K562 (cell line): ENCODE results near the gene SGPP1. TPM values are rescaled to one million over a fixed set of nuclear protein-coding genes. Genes with fewer than 3 reads are reported as not detected.

Source experiments
- HINFP ChIP-seq: fragments of 450-650 bp; conservative IDR thresholded peaks from 2 replicates; pipeline ENCODE4 v1.6.1; 2016; ENCODE audit warnings: missing genetic modification characterization, low read depth, mild to moderate bottlenecking, control low read depth, missing compliant biosample characterization
- NFIC ChIP-seq: fragments of 450-650 bp; IDR thresholded peaks from 2 replicates; pipeline ENCODE4 v1.6.1; 2017; ENCODE audit warnings: mild to moderate bottlenecking, inconsistent platforms
- RAD21 ChIP-seq, 2 experiments: fragments of 250-450 bp in 1 of 2; fragments of 450-650 bp in 1 of 2; sonication (Bioruptor Pico) in 1 of 2; formaldehyde crosslinking in 1 of 2; IDR thresholded peaks in 1 of 2; conservative IDR thresholded peaks in 1 of 2; 2 replicates each; pipeline versions ENCODE4 v1.4.0 to v1.8.0; 2020 to 2022; ENCODE audit warnings: mild to moderate bottlenecking in 2 of 2, moderate library complexity in 1 of 2
- RBFOX2 ChIP-seq: fragments of 200-400 bp; formaldehyde crosslinking; IDR thresholded peaks from 2 replicates; pipeline ENCODE4 v1.6.1; 2017; ENCODE audit warnings: low read depth, mild to moderate bottlenecking, low read length, moderate library complexity
- RBM25 ChIP-seq: fragments of 200-400 bp; formaldehyde crosslinking; IDR thresholded peaks from 2 replicates; pipeline ENCODE4 v1.6.1; 2018; ENCODE audit warnings: low read length, low read depth, moderate library complexity; ENCODE audit not compliant: severe bottlenecking
- RCOR1 ChIP-seq, 2 experiments: IDR thresholded peaks; 2 replicates each; pipeline ENCODE4 v1.6.1; 2012; ENCODE audit warnings: low read depth in 2 of 2, low read length in 2 of 2, borderline replicate concordance in 1 of 2, improper control_type of control experiment in 1 of 2
- RNF2 ChIP-seq: sonication (generic); IDR thresholded peaks from 2 replicates; pipeline ENCODE4 v1.6.1; 2016
- THRB ChIP-seq: fragments of 450-650 bp; formaldehyde crosslinking; conservative IDR thresholded peaks from 2 replicates; pipeline ENCODE4 v1.4.0; 2022; ENCODE audit warnings: mild to moderate bottlenecking, missing genetic modification characterization
- ZBTB43 ChIP-seq: sonication (generic); formaldehyde crosslinking; IDR thresholded peaks from 2 replicates; pipeline ENCODE4 v1.8.0; 2023; ENCODE audit warnings: mild to moderate bottlenecking, missing genetic modification reagents
- ZBTB5 ChIP-seq: fragments of 450-650 bp; IDR thresholded peaks from 2 replicates; pipeline ENCODE4 v1.6.1; 2017; ENCODE audit warnings: antibody characterized with exemption
- ZNF12 ChIP-seq: sonication (generic); formaldehyde crosslinking; IDR thresholded peaks from 2 replicates; pipeline ENCODE4 v1.4.0; 2020; ENCODE audit warnings: mild to moderate bottlenecking, missing genetic modification reagents
- ZNF280B ChIP-seq: fragments of 250-450 bp; sonication (Bioruptor Pico); IDR thresholded peaks from 2 replicates; pipeline ENCODE4 v1.5.1; 2021; ENCODE audit warnings: mild to moderate bottlenecking
- ZNF639 ChIP-seq, 2 experiments: fragments of 200-800 bp in 1 of 2; sonication (Bioruptor generic) in 1 of 2; sonication (generic) in 1 of 2; formaldehyde crosslinking in 1 of 2; IDR thresholded peaks in 1 of 2; conservative IDR thresholded peaks in 1 of 2; 2 replicates each; pipeline versions ENCODE4 v1.5.0 to v1.6.1; 2016 to 2020; ENCODE audit warnings: missing compliant biosample characterization in 1 of 2, missing genetic modification characterization in 1 of 2, missing genetic modification reagents in 1 of 2
- polyA plus RNA-seq, 8 experiments: library from polyadenylated mRNA; depleted of rRNA in 4 of 8; stranded (reverse) in 5 of 8; unstranded in 3 of 8; fragments of >200 nt; fragmentation: Nextera tagmentation in 2 of 8; fragmentation: Illumina TruSeq in 1 of 8; extraction: Ambion mirVana in 2 of 8; extraction: Trizol in 1 of 8; gene quantifications; 2 replicates each; pipeline versions ENCODE4 v1.2.1 to v1.2.3, GENCODE V29; 2011 to 2014; ENCODE audit warnings: inconsistent platforms in 1 of 8, missing spikeins in 1 of 8
- total RNA-seq, 7 experiments: library from RNA; depleted of rRNA in 6 of 7; stranded (reverse); fragments of >200 nt in 6 of 7; fragmentation: Illumina TruSeq in 2 of 7; extraction: Trizol in 2 of 7; gene quantifications; 2 replicates each; pipeline versions ENCODE4 v1.2.1 to v1.2.3, GENCODE V29; 2011 to 2021; ENCODE audit warnings: low replicate concordance in 1 of 7

Gene SGPP1
- total and polyA plus RNA-seq, 9 of the 15 experiments (the other 6 are each of a cell fraction or from before 2014, with no cell fraction given) = 2.2 to 7.3 (median 5.6) TPM

- TF ChIP-seq ZBTB43 (no peak), ZBTB5 (peak; percentile 79), RBM25 (peak; percentile 55), ZNF12 (CRISPR knock-in tag) (peak; percentile 36; the same call in 1 of the 2 replicates), ZNF639 (CRISPR knock-in tag; conservative IDR thresholded peaks at IDR 0.05 in 1 of 2, IDR thresholded peaks at IDR 0.05 in 1 of 2) (no peak), HINFP (no peak), RCOR1 (IDR thresholded peaks at IDR 0.05; ENCODE audit: borderline replicate concordance in 1 of 2, low read depth in 2 of 2, low read length in 2 of 2) (peak in 1 of 2 experiments; percentile 53; a peak in 2 of 4 replicates), NFIC (peak; percentile 53), RNF2 (peak; percentile 73; the same call in 1 of the 2 replicates), ZNF280B (no peak), RBFOX2 (peak; percentile 95), RAD21 (CRISPR knock-in tag; conservative IDR thresholded peaks at IDR 0.05 in 1 of 2, IDR thresholded peaks at IDR 0.05 in 1 of 2) (peak; percentile 20 to 23; a peak in 2 of 4 replicates), THRB (no peak)
Observed at GRCh38 chr14:63641473-63642228, 86.2 kb downstream of the SGPP1 start, which contains the start of gene WDR89 (continued).
